HG03159 (cell line): Measurements from ENCODE around the gene CDH5.
A peak's percentile ranks its signal among the peaks of the same experiment; 100 is the strongest.

Experiments used
- ATAC-seq: cut with Tn5 transposase; IDR thresholded peaks from one replicate; pipeline ENCODE4 v1.9.1; 2021; ENCODE audit warnings: mild to moderate bottlenecking, moderate library complexity; ENCODE audit not compliant: unreplicated experiment

CDH5 gene

DNA sequence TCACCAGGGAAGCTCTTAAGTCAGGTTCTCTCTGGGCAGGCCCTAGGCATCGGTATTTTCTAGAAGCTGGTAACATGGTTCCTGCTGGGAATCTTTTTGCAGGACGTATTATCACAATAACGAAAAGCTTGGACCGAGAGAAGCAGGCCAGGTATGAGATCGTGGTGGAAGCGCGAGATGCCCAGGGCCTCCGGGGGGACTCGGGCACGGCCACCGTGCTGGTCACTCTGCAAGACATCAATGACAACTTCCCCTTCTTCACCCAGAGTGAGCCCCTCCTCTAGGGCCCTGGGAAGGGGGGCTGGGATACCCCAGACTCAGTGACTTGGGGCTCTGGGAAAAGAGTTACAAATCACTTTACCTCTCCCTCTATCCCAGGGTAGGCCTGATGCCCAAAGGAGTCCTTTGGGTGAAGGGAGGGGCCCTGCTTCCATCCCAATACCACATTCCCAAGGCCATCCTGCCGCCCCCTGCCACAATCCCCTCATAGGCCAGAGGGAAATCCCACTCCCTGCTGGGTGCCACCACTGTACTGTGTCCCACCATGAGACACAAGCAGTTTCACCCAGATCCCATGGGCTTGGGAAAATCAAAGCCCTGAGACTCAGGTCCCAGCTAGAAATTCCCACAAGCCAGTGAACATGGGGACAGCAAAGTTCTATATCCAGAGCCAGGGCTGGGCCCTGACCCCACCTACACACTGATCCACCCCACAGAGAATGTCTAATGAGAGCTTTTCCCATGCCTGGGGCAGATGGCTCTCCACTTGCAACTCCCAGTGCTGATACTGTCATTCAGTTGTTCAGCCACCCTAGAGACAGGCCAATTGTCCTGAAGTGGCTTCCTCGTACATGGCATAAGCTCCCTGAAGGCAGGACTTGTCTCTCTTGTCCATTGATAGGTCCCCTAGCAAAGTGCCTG lies 23.0 kb downstream of the CDH5 start:
- no peak for ATAC-seq

DNA sequence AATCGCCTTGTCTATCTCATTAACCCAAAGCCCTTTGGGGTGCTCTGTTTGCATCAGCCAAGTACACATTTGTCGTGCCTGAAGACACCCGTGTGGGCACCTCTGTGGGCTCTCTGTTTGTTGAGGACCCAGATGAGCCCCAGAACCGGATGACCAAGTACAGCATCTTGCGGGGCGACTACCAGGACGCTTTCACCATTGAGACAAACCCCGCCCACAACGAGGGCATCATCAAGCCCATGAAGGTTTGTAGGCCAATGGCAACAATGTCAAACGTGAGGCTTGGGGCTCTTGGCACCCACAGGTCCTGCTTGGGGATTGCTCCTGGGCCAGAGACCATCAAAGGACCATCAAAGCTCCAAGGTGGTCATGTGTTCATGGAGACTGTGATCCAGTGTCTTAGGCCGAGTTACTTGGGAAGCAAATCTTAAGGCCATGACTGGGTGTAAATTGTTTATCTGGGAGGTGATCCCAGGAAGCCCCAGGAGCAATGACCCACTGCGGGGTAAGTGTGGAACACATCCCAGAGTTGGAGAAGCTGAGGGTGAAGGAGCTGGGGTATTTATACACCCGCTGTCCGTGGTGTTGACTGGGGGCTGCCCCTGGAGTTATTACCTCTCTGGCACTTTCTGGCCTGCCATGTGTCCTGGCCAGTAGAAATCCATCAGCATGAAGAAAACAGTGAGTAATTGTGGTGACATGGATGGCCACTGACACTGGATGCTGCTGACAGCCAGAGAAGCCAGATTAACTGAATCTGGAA lies 24.0 kb downstream of the CDH5 start:
- no peak for ATAC-seq

DNA sequence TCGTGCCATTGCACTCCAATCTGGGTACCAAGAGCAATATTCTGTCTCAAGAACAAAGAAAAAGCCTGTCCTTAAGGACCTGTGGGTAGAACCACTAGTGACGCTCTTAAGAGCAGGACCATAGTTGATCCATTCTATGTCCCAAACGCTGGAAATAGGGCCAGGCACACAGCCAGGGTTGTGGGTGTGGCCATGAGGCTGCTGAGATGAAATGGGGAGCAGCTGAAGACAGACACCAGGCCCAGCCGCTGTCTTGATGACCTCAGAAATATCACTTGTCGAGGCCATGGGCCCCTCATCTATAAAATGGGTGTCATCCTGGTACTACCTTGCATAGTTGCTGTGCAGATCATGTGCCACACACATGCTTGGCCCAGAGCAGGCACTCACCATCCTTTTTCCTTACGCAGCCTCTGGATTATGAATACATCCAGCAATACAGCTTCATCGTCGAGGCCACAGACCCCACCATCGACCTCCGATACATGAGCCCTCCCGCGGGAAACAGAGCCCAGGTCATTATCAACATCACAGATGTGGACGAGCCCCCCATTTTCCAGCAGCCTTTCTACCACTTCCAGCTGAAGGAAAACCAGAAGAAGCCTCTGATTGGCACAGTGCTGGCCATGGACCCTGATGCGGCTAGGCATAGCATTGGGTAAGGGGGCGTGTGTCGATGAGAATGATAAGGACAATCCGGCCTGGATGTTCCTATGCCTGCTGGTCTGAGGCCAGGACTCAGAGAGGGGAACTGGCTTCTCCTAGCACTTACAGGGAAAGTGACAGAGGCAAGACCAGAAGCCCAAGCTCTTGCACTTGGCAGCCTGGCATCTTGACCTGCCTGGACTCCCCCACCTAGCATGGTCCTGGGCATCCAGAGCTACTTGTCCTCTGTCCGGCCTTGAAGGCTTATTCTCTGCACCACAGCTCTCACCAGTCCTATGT lies 25.5 kb downstream of the CDH5 start:
- no peak for ATAC-seq

DNA sequence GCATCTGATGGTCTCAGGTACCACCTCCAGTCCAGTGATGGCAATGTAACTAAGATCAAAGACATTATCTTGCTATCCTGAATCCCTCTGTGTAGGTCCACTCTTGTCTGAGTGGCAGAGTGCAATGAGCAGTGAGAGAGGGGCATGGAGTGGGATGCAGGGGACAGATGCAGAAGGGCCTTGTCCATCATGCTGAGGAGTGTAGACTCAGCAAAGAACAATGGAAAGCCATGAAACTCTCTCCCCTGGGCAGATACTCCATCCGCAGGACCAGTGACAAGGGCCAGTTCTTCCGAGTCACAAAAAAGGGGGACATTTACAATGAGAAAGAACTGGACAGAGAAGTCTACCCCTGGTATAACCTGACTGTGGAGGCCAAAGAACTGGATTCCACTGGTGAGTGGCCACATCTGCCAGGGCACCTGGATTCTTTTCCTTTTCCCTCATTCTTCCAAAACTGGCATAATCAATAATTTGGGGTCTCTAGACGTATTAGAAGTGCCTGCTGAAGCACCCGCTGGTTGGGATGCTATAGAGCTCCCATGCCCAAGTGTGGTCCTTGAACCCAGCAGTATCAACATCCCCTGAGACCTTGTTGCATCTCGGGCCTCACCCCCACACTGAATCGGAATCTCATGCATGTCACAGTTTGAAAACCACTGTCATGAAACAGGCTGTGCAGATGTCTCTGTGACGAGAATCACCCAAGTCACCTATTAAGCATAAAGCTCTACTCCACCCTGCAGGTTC lies 29.5 kb downstream of the CDH5 start:
- no peak for ATAC-seq

DNA sequence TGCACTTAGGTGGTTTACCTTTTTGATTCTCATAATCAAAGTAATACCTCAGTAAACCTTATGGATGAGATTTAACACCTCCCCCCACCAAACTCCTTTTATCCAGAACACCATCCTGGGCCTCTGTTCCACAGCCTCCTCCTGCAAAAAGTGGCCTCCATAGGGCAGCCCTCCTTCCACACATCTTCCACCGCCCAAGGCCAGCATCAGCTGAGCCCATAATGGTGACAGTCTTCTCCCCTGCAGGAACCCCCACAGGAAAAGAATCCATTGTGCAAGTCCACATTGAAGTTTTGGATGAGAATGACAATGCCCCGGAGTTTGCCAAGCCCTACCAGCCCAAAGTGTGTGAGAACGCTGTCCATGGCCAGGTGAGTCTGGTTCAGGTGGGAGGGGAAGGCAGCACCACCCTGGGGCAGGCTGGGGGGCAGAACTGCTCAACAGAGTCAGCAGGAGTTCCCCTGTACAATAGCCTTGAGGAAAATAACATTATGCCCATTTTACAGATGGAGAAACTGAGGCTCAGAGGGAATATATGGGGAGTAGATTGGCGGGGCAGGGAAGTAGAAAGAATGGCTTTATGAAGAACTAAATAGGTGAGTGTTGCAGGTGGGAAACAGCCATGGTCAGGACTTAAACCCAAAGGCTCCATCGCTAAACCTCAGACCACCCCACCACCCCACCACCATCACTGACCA lies 31.4 kb downstream of the CDH5 start:
- no peak for ATAC-seq

DNA sequence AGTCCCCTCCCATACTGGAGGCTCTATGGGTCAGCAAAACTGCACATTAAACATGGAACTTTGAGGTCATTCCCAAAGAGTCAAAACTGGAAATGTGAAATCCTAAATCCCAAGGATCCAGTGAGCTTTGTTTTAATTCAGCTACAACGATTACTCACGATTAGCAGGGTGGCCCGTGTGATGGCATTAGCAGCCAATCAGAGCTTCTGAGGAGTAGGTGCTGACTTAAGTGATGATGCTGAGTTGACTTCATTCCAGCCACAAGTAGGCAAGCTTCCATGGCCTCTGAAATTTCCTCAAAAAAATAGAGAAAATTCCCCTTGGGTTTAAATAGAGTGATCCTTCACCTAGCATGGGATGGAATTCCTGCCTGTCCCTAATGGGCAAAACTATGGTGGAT lies 32.5 kb downstream of the CDH5 start:
- no peak for ATAC-seq

DNA sequence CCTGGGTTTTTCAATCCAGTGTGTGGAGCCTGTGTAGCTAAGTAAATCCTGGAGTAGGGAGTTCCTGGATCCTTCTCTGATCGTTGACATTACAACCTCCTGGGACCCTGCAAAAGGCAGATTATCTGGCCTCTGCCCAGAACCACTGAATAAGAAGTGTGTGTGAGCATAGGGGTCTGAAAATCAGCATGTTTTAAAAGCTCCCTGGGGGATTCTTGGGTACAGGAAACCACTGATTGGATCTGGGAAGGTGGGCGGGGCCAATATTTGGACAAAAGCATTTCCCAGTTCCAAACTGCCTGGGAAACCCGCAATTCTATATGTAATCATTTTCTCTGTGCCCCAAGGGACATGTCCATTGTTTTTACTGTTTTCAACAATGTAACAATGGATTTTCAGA lies 33.4 kb downstream of the CDH5 start:
- ATAC-seq, result no peak

DNA sequence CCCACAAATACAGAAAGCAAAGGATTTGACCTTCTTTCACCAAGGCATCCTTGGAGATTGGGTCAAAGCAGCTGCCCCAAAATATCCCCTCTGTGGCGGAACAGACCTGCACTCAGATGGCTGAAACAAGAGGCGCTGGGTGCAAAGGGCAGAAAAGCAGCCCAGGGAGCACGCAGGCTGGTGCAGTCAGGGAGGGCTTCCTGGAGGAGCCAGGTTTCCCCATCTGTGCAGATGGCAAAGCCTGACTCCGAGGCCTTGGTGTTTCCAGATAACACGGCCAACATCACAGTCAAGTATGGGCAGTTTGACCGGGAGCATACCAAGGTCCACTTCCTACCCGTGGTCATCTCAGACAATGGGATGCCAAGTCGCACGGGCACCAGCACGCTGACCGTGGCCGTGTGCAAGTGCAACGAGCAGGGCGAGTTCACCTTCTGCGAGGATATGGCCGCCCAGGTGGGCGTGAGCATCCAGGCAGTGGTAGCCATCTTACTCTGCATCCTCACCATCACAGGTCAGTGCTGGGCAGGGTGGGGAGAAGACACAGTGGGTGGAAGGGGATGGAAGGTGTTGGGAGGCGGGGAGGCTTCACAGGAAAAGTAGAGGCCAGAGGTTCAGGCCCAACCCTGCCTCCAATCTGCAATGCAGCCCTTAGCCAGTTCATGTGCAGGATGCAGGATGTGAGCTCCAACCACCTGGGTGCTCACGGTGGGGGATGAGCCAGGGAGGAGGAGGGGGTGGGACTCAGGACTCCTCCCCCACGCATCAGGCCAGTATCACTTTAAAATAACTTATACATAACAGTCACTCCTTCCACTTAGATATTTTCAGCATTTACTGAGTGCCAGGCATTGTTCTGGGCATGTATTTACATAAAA lies 34.3 kb downstream of the CDH5 start:
- ATAC-seq, result no peak

DNA sequence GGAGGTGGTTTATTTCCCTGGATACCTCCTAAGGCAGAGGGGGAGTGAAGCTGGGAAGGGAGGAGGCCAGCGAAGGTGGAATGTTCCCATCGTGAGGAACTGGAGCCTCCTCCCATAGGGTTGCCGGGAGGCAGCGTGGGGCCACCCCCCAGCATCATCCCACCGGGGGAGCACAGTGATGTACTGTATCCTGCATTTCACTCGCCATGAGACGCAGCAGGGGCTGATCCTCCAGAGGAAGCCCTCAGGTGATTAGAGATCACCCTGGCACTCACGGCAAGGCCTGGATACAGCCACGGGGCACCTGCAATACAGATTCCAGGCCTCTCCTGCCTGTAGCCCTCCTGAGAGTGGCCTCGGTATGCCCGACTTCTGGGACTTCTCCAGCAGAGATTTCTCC lies 35.1 kb downstream of the CDH5 start:
- no peak for ATAC-seq

DNA sequence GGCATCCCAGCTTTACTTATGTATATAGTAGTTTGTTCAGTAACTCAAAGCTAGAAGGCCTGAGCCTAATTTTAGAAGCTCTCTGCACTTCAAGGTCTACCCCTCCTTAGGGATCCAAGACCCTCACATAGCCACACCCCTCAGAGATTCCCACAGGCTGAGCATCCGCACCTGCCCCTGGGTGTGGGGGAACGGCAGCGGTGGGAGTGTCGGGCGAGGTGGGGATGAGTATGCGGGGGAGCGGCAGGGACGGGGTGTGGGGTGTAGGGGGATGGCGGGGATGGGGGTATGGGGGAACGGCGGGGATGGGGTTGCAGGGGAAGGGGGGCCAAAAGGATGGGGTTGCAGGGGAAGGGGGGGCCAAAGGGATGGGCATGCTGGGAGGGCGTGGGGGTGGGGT lies 35.7 kb downstream of the CDH5 start:
- no peak for ATAC-seq

DNA sequence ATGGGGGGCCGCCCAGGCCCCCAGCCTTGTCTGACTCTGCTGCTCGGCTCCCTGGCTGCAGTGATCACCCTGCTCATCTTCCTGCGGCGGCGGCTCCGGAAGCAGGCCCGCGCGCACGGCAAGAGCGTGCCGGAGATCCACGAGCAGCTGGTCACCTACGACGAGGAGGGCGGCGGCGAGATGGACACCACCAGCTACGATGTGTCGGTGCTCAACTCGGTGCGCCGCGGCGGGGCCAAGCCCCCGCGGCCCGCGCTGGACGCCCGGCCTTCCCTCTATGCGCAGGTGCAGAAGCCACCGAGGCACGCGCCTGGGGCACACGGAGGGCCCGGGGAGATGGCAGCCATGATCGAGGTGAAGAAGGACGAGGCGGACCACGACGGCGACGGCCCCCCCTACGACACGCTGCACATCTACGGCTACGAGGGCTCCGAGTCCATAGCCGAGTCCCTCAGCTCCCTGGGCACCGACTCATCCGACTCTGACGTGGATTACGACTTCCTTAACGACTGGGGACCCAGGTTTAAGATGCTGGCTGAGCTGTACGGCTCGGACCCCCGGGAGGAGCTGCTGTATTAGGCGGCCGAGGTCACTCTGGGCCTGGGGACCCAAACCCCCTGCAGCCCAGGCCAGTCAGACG lies 36.2 kb downstream of the CDH5 start:
- ATAC-seq, result no peak

DNA sequence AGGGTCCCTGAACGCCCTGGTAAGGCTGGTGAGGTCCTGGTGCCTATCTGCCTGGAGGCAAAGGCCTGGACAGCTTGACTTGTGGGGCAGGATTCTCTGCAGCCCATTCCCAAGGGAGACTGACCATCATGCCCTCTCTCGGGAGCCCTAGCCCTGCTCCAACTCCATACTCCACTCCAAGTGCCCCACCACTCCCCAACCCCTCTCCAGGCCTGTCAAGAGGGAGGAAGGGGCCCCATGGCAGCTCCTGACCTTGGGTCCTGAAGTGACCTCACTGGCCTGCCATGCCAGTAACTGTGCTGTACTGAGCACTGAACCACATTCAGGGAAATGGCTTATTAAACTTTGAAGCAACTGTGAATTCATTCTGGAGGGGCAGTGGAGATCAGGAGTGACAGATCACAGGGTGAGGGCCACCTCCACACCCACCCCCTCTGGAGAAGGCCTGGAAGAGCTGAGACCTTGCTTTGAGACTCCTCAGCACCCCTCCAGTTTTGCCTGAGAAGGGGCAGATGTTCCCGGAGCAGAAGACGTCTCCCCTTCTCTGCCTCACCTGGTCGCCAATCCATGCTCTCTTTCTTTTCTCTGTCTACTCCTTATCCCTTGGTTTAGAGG lies 37.1 kb downstream of the CDH5 start:
- ATAC-seq, result no peak

DNA sequence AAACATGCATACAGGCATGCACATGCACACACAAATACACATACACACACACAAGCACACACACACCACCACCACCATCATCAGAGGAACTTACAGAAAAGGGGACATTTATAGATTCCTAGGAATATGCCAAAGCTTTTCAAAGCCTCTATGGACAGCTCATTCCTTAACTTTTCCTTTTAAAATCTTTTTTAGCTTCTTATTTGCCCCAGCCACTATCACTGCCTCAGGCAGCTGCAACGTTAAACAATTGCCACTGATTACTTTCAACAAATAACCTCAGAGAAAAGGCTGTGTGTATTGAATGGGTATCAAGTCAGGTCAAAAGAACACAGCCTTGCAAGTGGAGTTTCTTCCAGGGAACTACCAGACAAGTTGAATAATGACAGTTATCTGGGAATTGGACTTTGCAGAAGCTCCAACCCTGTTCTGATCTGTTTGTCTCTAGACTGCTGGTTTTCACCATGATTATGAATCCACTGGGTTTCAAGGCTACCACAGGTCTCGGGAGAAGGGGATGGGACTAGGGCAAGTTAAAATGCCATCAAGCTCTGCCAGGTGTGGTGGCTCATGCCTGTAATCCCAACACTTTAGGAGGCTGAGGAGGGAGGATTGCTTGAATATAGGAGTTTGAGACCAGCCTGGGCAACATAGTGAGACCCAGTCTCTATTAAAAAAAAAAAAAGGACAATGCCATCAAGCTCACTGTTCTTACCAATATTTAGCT lies 38.7 kb downstream of the CDH5 start:
- no peak for ATAC-seq

DNA sequence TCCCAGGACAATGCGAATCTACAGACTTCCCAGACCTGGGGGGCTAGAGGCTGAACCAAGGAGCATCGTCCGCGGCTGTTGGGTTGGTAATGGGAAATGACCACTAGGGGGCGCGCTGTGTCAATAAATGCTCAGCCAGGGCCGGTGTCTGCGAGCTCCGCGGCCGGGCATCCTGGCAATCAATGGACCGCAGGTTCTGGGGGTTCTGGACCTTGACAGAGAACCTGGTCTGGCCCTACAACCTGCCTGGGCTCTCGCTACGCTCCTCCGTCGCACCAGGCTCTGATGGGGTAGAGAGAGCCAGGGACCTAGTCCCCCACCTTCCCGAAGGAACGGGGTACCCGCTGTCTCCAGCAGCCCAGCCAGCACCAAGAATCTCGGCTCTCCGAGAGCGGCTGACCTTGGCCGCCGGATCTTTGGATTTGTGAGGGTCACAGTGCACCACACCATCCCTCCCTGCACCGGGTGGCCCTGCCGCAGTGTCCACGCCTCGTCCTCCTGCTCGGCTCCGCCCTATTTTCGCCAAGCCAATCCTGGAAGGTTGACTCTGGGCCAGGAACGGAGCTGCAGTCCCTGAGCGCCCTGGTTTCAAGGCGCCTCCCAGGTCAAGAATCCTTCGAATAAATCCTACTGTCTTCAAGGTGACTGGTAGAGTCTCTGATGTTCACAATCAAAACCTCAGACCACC lies 40.2 kb downstream of the CDH5 start:
- peak; percentile 88 for ATAC-seq

DNA sequence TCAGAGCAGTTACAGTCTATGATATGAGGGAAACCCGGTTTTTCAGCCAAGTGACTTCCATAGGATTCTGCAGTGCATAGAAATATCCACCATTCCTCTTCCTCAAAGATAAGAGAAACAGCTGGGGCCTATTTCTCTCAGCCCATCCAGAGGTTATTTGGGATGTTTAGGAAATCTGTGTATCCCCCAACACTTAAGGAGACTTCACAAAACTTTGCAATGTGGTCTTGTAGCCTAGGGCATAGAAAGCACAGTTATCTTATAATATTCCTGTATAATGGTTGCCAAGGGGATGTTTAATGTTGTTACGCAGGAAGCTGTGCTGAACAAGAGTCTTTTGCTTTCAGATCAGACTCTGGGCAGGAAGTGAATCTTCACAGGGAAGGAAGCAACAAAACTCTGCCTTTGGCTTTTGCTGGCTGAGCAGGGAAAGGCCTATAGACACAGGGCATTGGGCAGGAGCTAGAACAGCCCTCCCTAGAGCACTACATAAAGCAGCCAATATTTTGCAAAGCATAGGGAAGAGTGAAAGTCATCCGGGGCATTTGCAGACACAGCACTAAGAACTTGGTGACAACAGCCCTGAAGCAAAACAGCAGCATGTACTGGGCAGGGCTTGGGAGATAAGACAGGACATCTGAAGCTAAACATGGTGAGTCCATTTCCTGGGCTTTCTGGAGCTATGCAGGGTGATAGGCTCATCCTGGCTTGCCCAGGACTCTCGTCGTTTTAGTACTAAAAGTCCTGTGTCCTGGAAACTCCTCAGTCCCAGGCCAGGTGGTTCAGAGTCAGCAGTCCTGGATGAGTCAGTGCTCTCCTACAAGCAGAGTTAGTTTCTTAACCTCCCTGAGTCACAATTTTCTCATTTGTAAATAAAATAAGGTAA lies 41.9 kb downstream of the CDH5 start:
- ATAC-seq, result no peak

DNA sequence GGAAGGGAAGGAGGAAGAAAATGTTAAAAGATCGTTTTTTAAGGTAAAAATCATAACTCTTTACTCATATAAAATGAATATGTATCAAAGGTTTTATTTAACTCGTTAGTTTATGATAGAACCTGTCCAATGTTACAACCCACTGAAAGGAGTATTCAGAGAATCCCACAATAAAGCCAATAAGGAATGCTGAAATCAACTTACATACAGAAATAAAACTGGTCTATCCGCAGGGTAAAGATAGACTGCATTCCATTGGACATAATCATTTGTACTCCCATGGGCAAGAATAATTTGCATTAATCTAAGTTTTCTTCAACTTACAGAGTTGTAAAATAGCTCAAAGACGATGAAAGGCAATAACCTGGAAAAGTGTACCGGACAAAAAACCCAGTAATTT lies 42.7 kb downstream of the CDH5 start:
- no peak for ATAC-seq
